Suprapubic skin (tissue), 4 donors: ENCODE results near the gene ZDHHC14. TPM values are rescaled to one million over a fixed set of nuclear protein-coding genes. Genes with fewer than 3 reads are reported as not detected.

Source experiments
- DNase-seq, 2 donors: peaks; one replicate each; pipeline ENCODE4 v3.0.0-alpha.2; 2019; ENCODE audit warnings: low spot score in 2 of 2
- H3K27ac ChIP-seq: fragments of 200-600 bp; sonication (generic); one replicate; pipeline ENCODE4 v1.5.1; 2019
- H3K27me3 ChIP-seq: fragments of 200-600 bp; sonication (generic); one replicate; pipeline ENCODE4 v1.5.1; 2019
- H3K36me3 ChIP-seq: fragments of 200-600 bp; sonication (generic); one replicate; pipeline ENCODE4 v1.5.1; 2019
- H3K4me1 ChIP-seq: fragments of 200-600 bp; sonication (generic); one replicate; pipeline ENCODE4 v1.5.1; 2019
- H3K4me3 ChIP-seq: fragments of 200-600 bp; sonication (generic); one replicate; pipeline ENCODE4 v1.5.1; 2019; ENCODE audit warnings: mild to moderate bottlenecking
- H3K9me3 ChIP-seq: fragments of 200-600 bp; sonication (generic); one replicate; pipeline ENCODE4 v1.5.1; 2019
- EP300 ChIP-seq: sonication (generic); formaldehyde crosslinking; IDR thresholded peaks from one replicate; pipeline ENCODE4 v1.6.1; 2017; ENCODE audit warnings: antibody characterized with exemption
- POLR2A ChIP-seq, 2 donors: fragments of 450-650 bp; IDR thresholded peaks; one replicate each; pipeline ENCODE4 v1.6.1; 2017; ENCODE audit warnings: antibody characterized with exemption in 2 of 2, mild to moderate bottlenecking in 2 of 2, moderate library complexity in 2 of 2
- POLR2AphosphoS5 ChIP-seq, 3 donors: sonication (generic); formaldehyde crosslinking; IDR thresholded peaks; one replicate each; pipeline ENCODE4 v1.6.1; 2017; ENCODE audit warnings: antibody characterized with exemption in 3 of 3
- WGBS: methylation state at CpG from one replicate; pipeline ENCODE4 v1.1.5; 2018; 5-methylcytosine and 5-hydroxymethylcytosine counted together
- total RNA-seq, 4 donors: library from RNA; depleted of rRNA; stranded (reverse); fragments of >200 nt; gene quantifications; one replicate each; pipeline ENCODE4 v1.1.0, GENCODE V29; 2016
- TF ChIP-seq, protein P1 (sequence below), 2 donors: fragments of 200-600 bp in 1 of 2; fragments of 450-650 bp in 1 of 2; sonication (generic) in 1 of 2; IDR thresholded peaks; one replicate each; pipeline ENCODE4 v1.5.1; 2016 to 2019; ENCODE audit warnings: antibody characterized with exemption in 2 of 2, mild to moderate bottlenecking in 1 of 2, moderate library complexity in 1 of 2

ZDHHC14 gene
- total RNA-seq, 4 donors from 2014 or later, result 4.3 to 9.9 (median 7.7) TPM

DNA sequence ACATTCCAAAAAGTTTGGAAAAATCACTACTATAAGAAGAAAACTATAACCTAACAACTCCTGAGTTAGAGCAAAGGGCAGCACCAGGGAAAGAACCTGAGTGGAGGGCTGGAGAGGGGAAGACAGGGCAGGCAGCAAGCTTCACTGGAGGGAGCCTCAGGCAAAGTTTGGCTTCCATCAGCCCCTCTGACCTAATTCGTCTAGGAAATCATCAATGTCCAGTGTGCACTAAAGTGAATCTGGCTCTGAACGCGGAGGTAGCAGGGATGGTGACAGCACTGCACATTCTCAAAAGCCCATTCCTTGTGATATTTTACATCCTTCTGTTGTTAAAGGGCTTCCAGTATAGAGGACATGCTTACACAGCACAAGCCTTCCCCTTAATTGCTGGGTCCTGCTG, 87.1 kb downstream of the ZDHHC14 start:
- Histone ChIP-seq H3K4me1 (peaks cover 5% of the 10 kb centered on the region), H3K36me3 (no peaks in the 10 kb centered on the region), H3K27ac (no peak overlapping the region), H3K27me3 (no peaks in the 10 kb centered on the region), H3K9me3 (no peaks in the 10 kb centered on the region), H3K4me3 (no peak overlapping the region)
- DNase-seq, result no peak
- 100% methylated on average over 3 of the region's 3 CpGs for WGBS
- TF ChIP-seq, protein P1, sequence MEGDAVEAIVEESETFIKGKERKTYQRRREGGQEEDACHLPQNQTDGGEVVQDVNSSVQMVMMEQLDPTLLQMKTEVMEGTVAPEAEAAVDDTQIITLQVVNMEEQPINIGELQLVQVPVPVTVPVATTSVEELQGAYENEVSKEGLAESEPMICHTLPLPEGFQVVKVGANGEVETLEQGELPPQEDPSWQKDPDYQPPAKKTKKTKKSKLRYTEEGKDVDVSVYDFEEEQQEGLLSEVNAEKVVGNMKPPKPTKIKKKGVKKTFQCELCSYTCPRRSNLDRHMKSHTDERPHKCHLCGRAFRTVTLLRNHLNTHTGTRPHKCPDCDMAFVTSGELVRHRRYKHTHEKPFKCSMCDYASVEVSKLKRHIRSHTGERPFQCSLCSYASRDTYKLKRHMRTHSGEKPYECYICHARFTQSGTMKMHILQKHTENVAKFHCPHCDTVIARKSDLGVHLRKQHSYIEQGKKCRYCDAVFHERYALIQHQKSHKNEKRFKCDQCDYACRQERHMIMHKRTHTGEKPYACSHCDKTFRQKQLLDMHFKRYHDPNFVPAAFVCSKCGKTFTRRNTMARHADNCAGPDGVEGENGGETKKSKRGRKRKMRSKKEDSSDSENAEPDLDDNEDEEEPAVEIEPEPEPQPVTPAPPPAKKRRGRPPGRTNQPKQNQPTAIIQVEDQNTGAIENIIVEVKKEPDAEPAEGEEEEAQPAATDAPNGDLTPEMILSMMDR (IDR thresholded peaks at IDR 0.05), result no peak
- TF ChIP-seq POLR2AphosphoS5 (IDR thresholded peaks at IDR 0.05) (no peak), POLR2A (IDR thresholded peaks at IDR 0.05) (no peak), EP300 (no peak)

DNA sequence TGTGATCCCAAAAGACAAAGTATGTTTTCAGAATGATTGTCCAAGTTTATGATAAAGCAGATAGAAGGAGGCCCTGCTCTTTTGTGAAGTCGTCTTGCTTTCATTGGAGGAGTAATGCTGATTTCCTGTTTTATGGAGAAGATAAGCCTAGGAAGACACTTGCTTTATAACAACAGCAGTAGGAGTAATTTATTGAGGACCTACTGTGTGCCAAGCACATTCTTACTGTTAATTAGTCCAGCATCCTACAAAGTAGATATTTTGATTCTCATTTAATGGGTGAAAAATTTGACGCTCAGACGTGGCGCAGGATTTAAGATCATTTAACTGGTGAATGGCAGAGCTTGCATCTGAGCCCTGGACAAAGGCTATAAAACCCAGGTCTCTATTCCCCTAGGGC, 87.6 kb downstream of the ZDHHC14 start:
- Histone ChIP-seq H3K27ac (no peak overlapping the region), H3K4me1 (peaks cover 5% of the 10 kb centered on the region), H3K36me3 (no peaks in the 10 kb centered on the region), H3K27me3 (no peaks in the 10 kb centered on the region), H3K9me3 (no peaks in the 10 kb centered on the region), H3K4me3 (no peak overlapping the region)
- DNase-seq, result no peak
- TF ChIP-seq EP300, result no peak
- TF ChIP-seq, protein P1 (IDR thresholded peaks at IDR 0.05), result no peak
- WGBS, result 74% methylated on average over 4 of the region's 4 CpGs

DNA sequence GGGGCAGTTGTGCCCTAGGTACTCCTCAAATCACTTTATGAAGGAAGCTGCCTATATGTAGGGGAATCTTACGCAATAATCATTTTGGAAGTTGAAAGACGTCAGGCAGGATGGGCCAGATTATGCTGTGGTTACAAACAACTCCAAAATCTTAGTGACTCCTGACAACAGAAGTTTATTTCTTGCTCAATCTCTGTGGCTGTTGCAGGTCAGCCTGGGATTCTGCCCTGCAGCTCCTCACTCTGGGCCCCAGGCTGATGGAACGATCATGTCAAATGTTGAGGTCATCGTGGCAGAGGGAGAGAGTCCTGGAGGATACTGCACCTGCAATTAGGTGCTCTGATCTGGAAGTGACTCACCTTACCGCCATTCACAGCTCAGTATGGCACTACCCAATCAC, 88.4 kb downstream of the ZDHHC14 start:
- H3K9me3 ChIP-seq, result no peaks in the 10 kb centered on the region

DNA sequence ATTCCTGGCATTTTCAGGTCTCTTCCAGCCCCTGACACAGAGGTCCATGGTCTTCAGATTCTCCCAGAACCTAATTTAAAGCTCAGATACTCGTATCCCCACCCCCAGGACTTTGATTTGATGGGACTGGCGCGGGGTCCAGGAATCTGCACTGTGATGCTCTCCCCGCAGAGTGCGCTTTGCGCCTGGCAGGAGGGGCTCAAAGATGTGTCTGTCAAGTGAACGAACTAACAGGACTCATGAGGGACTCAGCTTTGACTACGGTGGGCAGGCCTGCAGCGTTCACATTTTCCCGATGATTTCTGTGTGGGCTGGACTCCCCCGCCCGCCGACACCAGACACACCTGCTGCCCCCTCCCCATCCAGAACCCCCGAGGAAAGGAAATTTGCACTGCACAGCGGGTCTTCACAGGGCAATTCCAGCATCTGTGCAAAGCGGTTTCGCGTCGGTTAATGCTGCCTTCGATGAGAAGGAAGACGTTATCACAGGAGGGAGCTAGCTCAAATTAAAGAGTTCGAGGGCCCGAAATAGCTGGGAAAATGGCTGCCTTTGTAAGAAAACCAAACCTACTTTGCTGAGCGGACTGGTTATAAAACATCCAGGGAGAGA, 90.2 kb downstream of the ZDHHC14 start:
- no peaks in the 10 kb centered on the region for H3K36me3 ChIP-seq
- TF ChIP-seq, protein P1 (IDR thresholded peaks at IDR 0.05), result no peak
- TF ChIP-seq EP300 (no peak), POLR2AphosphoS5 (IDR thresholded peaks at IDR 0.05) (no peak), POLR2A (IDR thresholded peaks at IDR 0.05) (no peak)
- no peaks in the 10 kb centered on the region for H3K27me3 ChIP-seq
- 93% methylated on average over 21 of the region's 24 CpGs for WGBS
- H3K9me3 ChIP-seq, result no peaks in the 10 kb centered on the region
- no peak overlapping the region for H3K27ac ChIP-seq
- no peak for DNase-seq
- peaks cover 5% of the 10 kb centered on the region for H3K4me1 ChIP-seq
- H3K4me3 ChIP-seq, result no peak overlapping the region

More for the DNA sequence above, 88.4 kb downstream of the ZDHHC14 start:
- peaks cover 5% of the 10 kb centered on the region for H3K4me1 ChIP-seq
- no peaks in the 10 kb centered on the region for H3K36me3 ChIP-seq
- TF ChIP-seq POLR2AphosphoS5 (IDR thresholded peaks at IDR 0.05) (no peak), POLR2A (IDR thresholded peaks at IDR 0.05) (no peak), EP300 (no peak)
- TF ChIP-seq, protein P1 (IDR thresholded peaks at IDR 0.05), result no peak
- no peak overlapping the region for H3K27ac ChIP-seq
- DNase-seq, result no peak
- no peak overlapping the region for H3K4me3 ChIP-seq
- WGBS, result 65% methylated on average over 4 of the region's 5 CpGs
- no peaks in the 10 kb centered on the region for H3K27me3 ChIP-seq

DNA sequence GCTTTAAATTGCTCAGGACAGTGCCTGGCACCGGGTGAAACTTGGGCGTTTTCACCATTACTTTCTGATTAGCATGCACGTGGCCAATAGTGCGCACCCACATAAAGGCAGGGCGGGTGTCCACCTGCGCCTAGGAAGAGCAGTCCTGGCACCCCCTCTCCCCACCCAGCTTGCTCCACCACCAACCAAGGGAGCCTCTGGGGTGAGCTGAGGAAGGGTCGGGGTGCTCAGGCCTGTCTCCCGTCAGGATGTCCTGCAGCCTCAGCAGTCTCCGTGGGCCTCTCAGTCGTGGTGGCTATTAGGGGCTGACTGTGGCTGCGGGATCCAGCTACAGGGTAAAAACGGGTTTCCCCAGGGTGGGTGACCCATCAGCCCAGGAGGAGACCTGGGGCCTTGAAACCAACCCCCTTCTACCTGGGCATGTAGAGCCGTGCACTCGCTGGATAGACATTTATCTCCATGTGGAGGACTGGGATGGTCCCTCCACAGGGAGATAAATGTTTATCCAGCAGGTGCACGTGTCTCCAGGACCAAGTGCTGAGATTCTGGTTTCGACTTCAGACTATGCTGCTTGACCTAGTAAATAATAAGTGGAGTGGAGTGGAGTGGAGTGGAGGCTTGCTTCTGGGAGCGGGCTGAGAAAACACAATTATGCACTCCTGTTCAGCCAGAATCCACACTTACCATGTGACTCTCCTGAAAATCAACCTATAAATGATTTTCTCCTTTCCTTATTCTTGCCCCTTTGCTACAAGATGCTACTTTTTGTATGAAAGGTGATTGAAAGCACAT, 91.1 kb downstream of the ZDHHC14 start:
- no peak for TF ChIP-seq POLR2A (IDR thresholded peaks at IDR 0.05)
- TF ChIP-seq, protein P1 (IDR thresholded peaks at IDR 0.05), result no peak
- TF ChIP-seq POLR2AphosphoS5 (IDR thresholded peaks at IDR 0.05), result no peak
- no peak for TF ChIP-seq EP300
- Histone ChIP-seq H3K9me3 (no peaks in the 10 kb centered on the region), H3K27me3 (no peaks in the 10 kb centered on the region), H3K4me1 (peaks cover 5% of the 10 kb centered on the region), H3K27ac (no peak overlapping the region), H3K4me3 (no peak overlapping the region), H3K36me3 (no peaks in the 10 kb centered on the region)
- 92% methylated on average over 6 of the region's 17 CpGs for WGBS
- DNase-seq, result no peak
